Amniotic epithelial cell (primary cell): ENCODE data around the gene OTOR.

Experiments
- DNase-seq: peaks from one replicate; pipeline ENCODE4 v3.0.0-alpha.2; 2010; ENCODE audit warnings: low read depth

OTOR gene

DNA sequence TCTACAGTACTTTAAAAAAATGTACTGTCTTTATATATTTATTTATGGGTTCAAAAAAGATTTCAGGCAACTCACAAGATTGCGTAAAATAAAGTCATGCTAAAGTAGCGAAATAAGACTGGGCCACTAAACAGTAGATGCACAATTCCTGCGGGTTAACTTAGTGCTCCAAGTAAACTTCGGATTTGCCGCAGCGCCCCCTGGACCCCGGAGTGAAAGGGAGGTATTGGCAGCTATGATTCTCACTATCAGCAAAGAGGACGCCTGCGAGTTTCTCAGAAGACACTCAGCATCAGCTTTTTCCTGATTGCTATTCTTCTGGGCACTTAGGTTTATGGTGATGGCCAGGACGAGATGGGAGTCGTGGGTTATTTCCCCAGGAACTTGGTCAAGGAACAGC lies 1.4 kb downstream of the OTOR start:
- DNase-seq: no peak

DNA sequence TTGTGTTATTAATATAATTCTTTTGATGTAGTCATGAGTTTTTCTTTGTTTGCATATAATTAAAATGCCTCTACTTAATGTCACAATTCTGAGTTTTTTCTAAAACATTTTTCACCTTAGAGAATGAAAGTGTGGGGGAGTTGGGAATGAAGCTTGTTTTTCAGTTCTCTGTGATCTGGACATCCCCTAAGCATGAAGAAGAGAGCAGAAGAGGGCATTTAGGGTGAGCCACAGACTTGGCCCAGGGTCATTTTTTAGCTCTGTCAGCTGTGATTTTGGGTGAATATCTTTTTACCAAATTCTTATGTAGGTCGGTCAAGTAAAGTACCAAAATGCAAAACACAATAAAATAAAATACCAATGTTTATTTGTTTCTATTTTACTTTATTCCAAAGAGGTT lies 3.9 kb downstream of the OTOR start:
- DNase-seq: no peak

DNA sequence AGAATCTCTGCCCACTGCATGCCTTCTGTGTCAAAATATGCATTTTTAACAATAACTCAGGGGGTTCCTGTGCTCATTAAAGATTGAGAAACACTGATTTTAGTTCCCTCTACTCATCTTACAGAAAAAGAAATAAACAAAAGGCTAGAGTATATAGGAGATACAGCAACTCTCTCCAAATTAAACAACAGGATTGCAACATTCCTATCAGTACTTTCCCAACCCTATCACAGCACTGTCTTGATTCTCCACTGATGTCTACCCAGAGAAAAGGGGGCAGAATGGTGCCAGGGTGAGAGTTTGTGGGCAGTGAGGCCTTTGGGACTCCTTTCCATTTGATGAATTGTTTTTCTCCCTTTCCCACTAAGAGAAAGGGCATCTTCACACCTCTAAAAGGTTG lies 4.7 kb downstream of the OTOR start:
- DNase-seq: no peak

DNA sequence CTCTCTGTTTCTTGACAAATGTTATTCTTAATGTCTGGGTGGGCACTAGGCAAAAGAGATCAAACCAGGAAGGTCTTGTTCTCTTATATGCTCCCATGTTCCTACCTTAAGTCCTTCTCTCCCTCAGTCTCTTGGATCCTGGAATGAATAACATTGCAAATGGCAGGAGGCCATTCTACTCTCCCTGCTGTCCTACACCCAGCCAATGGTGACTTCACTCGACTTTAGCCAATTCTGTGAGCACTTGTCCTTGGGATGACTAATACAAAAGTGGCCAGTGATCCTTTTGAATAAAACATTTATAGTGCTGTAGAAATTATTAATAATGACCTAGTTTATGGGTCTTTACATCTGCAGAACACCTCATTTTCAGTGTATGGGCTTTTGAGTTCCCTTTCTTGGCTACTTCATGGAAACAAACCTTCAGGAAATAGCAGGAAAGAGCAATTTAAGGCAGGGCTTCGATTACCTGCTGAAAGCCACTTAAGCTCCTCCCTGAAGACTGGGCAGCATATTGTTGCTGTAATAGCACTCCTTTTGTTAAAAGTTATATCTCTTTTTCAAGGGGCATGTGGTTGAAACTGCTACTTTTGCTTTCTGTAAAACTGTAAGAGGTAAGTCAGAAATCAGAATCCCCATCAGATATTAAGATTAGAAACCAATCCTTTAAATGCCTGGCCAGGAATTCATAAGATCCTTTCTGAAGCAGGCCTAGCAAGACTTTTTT lies 10.5 kb downstream of the OTOR start:
- no peak for DNase-seq

DNA sequence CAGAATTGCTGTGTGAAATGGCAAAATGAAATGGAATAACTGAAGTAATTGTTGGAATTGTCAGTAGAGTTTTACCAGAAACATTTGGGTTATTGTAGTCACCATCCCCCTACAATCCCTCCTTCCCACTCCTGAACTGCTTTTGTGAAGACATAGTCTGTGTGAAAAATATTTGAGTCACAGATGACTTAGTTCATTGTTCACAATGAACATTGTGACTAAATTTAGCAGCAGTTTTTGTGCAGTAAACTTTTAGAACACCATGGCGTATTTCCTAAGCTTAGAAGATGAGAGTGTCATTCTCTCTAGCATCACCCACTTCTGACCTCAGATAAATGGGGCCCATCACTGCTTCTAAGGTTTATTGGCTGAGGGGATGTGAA lies 11.0 kb downstream of the OTOR start:
- no peak for DNase-seq

DNA sequence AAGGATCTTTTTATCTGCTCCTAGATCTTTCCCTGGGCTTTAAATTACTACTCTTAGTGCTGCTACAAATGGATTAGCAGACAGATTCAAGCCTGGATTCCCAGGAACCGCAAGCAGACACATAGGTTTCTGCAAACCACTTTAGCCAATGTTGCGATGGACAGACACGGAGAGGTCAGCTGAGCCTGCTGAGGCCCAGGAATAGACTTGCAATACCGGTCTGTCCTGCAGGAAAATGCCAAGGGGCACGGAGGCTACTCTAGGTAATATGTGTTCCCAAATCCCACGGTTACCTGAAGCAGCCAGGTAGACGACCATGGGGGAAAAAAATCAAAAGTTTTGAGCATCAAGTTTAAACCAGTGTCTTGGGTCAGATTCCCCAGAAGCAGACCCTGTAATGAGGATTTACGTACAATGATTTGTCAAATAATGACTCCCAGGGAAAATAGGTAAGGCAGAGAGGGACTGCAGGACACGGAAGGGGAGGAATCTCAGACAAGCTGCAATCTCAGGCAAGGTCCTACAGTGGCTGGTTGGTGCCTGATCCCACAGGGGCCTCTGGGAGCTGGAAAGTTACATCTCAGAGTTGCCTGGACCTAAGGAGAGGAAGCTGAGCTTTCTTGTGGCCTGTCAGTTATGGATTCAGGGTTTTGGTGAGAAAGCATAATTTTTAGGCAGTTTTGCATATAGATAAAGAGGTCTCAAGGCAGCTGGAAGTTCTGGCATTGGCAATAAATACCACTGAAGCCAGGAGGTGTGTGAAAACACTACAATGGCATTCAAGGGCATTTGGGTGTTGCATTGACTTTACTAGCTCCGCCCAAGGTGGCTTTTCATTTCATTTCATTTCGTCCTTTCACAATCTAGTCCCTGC lies 12.5 kb downstream of the OTOR start:
- peak; percentile 32 for DNase-seq

DNA sequence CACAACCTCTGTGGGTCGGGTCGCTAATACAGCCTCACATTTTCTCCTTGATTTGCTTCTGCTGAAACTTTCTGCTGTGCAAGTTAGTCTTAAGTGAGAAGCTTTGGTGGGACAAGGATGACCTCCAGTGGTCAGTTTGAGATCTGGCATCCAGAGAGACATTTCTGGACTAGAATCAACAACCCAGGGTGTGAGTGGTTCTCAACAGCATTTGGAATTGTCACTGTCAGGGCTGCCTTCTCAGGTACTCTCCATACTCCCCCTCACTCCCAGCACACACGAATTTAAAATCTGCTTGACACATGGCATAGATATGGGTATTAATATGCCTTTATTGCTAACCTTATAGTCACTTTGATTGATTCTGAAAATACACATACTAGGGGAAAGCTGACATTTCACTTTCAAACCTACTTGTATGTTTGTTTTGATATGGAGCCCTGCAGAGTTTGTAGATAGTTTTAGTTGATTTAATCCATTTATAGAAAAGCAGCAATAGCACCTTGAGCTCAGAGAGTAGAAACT lies 13.2 kb downstream of the OTOR start:
- DNase-seq: peak; percentile 71

DNA sequence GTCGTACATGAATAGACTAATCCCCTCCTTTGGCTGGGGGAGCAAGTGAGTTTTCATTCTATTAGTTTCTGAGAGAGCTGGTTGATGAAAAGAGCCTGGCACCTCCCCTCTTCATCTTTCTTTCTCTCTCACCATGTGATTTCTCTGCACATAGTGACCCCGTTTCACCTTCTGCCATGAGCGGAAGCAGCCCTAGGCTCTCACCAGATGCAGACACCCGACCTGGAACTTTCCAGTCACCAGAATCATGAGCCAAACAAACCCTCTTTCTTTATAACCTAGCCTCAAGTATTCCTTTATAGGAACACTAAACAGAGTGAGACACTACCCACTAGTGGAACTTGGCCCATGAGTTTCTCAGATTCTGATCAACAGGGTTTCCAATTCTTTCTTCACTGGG lies 16.4 kb downstream of the OTOR start:
- DNase-seq: no peak

DNA sequence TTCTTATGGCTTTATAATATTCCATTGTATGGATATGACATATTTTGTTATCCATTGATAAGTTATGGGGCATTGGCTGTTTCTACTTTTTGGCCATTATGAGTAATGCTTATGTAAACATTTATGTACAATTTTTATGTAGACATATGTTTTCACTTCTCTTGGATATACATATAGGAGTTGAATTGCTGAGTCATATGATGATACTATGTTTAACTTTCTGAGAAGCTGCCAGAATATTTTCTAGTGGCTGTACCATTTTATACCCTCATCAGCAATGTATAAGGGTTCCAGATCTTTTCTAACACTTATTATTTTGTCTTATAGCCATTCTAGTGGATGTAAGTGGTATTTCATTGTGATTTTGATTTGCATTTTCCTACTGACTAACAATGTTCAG lies 23.1 kb downstream of the OTOR start:
- no peak for DNase-seq

DNA sequence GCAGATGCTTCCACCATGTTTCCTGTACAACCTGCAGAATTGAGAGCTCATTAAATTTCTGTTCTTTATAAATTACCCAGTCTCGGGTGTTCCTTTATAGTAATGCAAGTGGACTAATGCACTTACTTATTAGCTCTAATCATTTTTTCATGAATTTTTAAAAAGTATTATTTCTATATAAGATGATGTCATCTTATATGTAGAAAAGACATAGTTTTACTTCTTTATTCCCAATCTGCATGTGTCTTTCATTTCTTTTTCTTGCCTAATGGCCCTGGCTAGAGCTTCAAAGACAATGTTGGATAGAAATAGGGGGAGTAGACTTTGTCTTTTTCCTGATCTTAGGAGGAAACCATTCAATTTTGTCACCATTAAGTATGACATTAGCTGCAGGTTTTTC lies 27.8 kb downstream of the OTOR start:
- no peak for DNase-seq

DNA sequence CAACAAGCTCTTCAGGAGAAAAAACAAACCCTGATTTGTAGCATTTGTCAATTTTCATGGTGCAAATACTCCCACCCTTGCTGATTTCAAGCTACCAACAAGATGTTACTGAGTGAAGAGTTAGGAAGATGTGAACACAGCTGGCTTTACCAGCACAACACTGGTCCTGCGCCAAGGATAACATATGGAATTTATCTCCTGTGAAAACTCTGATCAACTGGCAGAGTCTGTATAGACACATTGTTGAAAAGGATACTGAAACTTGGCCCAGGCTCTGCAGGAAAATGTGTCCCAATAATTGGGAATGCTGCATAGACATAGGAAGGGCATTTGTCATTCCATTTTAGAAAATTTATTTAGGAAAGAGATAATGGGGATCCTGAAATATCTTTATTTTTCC lies 29.0 kb downstream of the OTOR start:
- no peak for DNase-seq

DNA sequence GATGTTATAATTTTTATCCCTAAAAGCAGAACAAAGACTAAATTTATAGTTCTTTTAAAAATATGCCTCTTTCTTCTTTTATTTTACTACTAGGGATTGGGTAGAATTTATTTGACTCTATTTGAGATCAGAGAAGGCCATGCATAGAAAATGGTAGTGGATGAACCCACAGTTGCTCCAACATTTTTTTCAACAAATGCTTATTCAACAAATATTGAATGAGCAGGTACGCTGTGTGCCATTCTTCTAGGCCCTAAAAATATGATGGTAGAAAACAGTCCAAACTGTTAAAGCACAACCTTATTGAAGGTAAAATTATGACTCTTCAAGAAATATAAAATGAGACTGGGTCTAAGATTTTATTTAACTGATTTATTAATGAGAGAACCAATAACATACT lies 30.0 kb downstream of the OTOR start:
- no peak for DNase-seq

DNA sequence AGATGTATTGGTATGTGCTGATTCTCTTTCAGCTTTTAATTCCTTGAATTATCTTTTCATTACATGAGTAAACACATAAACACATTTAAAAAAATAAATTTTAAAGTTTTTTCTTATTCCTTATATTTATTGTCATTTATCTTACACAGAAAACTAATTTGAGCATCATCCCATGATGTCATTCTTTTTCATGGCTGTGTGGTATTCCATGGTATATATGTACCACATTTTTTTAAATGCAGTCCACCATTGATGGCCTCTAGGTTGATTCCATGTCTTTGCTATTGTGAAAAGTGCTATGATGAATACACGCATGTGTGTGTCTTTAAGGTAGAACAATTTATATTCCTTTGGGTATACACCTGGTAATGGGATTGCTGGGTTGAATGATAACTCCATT lies 33.3 kb downstream of the OTOR start:
- no peak for DNase-seq

DNA sequence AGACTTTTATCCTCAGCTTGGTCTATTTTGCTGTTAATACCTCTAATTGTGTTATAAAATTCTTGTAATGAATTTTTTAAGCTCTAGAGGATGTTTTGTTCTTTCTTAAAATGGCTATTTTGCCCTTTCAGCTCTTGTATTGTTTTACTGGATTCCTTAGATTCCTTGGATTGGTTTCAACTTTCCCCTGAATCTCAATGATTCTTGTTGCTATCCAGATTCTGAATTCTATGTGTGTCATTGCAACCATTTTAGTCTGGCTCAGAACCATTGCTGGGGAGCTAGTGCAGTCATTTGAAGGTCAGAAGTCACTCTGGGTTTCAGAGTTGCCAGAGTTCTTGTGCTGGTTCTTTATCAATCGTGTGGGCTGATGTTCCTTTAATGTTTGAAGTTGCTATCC lies 37.1 kb downstream of the OTOR start:
- DNase-seq: no peak
